Gastroesophageal sphincter (tissue), 4 donors: ENCODE measurements around the gene SKIC8. TPM values are rescaled to one million over a fixed set of nuclear protein-coding genes. Genes with fewer than 3 reads are reported as not detected.

Experiments used
- ATAC-seq: fragments of 150-250 bp; one replicate; pipeline ENCODE4 v1.9.1; 2016; ENCODE audit warnings: mild to moderate bottlenecking, moderate library complexity
- H3K27ac ChIP-seq, 4 donors: fragments of 200-600 bp; sonication (generic) in 3 of 4; 1 replicate in 3 of 4; 2 replicates in 1 of 4; pipeline ENCODE4 v1.5.1; 2016 to 2019
- H3K27me3 ChIP-seq: fragments of 200-600 bp; sonication (generic); one replicate; pipeline ENCODE4 v1.5.1; 2019
- H3K36me3 ChIP-seq, 2 donors: fragments of 200-600 bp; sonication (generic); one replicate each; pipeline ENCODE4 v1.5.1; 2019; ENCODE audit warnings: control low read depth in 1 of 2
- H3K4me1 ChIP-seq, 3 donors: fragments of 200-600 bp; sonication (generic); 1 replicate in 2 of 3; 2 replicates in 1 of 3; pipeline ENCODE4 v1.5.1; 2016 to 2019; ENCODE audit warnings: control low read depth in 2 of 3
- H3K4me3 ChIP-seq, 2 donors: fragments of 200-600 bp; sonication (generic); one replicate each; pipeline ENCODE4 v1.5.1; 2019; ENCODE audit warnings: mild to moderate bottlenecking in 1 of 2, moderate library complexity in 1 of 2
- H3K9me3 ChIP-seq, 3 donors: fragments of 200-600 bp; sonication (generic); one replicate each; pipeline ENCODE4 v1.5.1; 2017 to 2019; ENCODE audit warnings: control low read depth in 2 of 3
- EP300 ChIP-seq: sonication (generic); formaldehyde crosslinking; IDR thresholded peaks from one replicate; pipeline ENCODE4 v1.6.1; 2017; ENCODE audit warnings: antibody characterized with exemption, mild to moderate bottlenecking
- POLR2A ChIP-seq, 2 donors: fragments of 450-650 bp; IDR thresholded peaks; one replicate each; pipeline ENCODE4 v1.6.1; 2017; ENCODE audit warnings: antibody characterized with exemption in 2 of 2, mild to moderate bottlenecking in 2 of 2, moderate library complexity in 1 of 2
- POLR2AphosphoS5 ChIP-seq: sonication (generic); formaldehyde crosslinking; IDR thresholded peaks from one replicate; pipeline ENCODE4 v1.6.1; 2017; ENCODE audit warnings: antibody characterized with exemption
- WGBS, 2 donors: methylation state at CpG; one replicate each; pipeline ENCODE4 v1.1.5; 2018; ENCODE audit warnings: low coverage in 1 of 2; 5-methylcytosine and 5-hydroxymethylcytosine counted together
- total RNA-seq, 4 donors: library from RNA; depleted of rRNA; stranded (reverse); fragments of >200 nt; gene quantifications; one replicate each; pipeline ENCODE4 v1.1.0, GENCODE V29; 2016
- TF ChIP-seq, protein P1 (sequence below), 4 experiments: fragments of 200-600 bp in 2 of 4; fragments of 450-650 bp in 2 of 4; sonication (generic) in 1 of 4; IDR thresholded peaks; one replicate each; pipeline ENCODE4 v1.5.1; 2017 to 2019; ENCODE audit warnings: antibody characterized with exemption in 4 of 4, mild to moderate bottlenecking in 2 of 4, moderate library complexity in 2 of 4

The SKIC8 gene
- total RNA-seq, 4 donors from 2014 or later: 31.1 to 59.0 (median 44.4) TPM

GRCh38 chr15:78282324-78282723 lies 17.1 kb downstream of the SKIC8 start:
- ATAC-seq: no peak
- Histone ChIP-seq H3K4me3 (no peak overlapping the region), H3K27ac (no peak overlapping the region), H3K27me3 (no peaks in the 10 kb centered on the region), H3K9me3 (no peaks in the 10 kb centered on the region), H3K36me3 (peaks cover 0 to 98% of the 10 kb centered on the region in 2 donors), H3K4me1 (no peaks in the 10 kb centered on the region)
- TF ChIP-seq, protein P1, sequence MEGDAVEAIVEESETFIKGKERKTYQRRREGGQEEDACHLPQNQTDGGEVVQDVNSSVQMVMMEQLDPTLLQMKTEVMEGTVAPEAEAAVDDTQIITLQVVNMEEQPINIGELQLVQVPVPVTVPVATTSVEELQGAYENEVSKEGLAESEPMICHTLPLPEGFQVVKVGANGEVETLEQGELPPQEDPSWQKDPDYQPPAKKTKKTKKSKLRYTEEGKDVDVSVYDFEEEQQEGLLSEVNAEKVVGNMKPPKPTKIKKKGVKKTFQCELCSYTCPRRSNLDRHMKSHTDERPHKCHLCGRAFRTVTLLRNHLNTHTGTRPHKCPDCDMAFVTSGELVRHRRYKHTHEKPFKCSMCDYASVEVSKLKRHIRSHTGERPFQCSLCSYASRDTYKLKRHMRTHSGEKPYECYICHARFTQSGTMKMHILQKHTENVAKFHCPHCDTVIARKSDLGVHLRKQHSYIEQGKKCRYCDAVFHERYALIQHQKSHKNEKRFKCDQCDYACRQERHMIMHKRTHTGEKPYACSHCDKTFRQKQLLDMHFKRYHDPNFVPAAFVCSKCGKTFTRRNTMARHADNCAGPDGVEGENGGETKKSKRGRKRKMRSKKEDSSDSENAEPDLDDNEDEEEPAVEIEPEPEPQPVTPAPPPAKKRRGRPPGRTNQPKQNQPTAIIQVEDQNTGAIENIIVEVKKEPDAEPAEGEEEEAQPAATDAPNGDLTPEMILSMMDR (IDR thresholded peaks at IDR 0.05): no peak
- TF ChIP-seq POLR2AphosphoS5 (no peak), POLR2A (IDR thresholded peaks at IDR 0.05) (no peak), EP300 (no peak)
- WGBS, 2 donors: 85 to 94% methylated on average over 2 of the region's 2 CpGs

DNA sequence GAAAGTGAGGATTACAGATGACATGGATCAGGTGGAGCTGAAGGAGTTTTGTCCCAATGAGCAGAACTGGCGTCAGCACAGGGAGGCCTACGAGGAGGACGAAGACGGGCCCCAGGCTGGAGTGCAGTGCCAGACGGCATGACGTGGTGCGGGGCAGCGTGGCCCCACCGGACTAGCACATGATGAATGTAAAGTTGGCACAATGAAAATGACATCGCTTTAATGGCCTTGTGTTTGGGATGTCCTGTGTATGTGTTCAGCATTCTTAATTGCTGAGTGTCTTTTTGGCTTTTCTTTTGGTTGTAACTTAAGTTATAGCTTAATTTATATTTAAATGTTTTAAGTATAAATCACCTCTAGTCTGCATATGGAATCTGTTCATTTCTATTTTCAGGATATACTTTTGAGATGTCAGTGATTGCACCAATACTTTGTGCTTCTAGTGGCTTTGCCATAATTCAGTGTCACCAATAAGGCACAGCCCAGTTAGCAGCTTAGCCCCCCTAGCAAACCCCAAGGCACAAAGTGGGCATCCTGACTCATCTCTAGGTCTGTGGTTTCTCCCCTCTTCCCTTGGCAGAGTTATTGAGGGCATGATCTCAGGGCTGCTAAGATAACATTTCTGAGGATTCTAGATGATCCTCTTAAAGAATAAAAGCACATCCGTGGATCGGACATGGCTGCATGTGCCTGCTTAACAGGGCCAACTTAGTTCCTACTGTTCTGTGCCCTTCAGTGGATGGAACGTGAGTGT lies 18.9 kb downstream of the SKIC8 start:
- Histone ChIP-seq H3K9me3 (no peaks in the 10 kb centered on the region), H3K4me1 (no peaks in the 10 kb centered on the region), H3K36me3 (peaks cover 0 to 96% of the 10 kb centered on the region in 2 donors), H3K27me3 (no peaks in the 10 kb centered on the region), H3K27ac (no peak overlapping the region), H3K4me3 (no peak overlapping the region)
- no peak for ATAC-seq
- 75 to 84% methylated on average over 5 to 8 of the region's 13 CpGs for WGBS, 2 donors
- TF ChIP-seq POLR2AphosphoS5 (no peak), POLR2A (IDR thresholded peaks at IDR 0.05) (no peak), EP300 (no peak)
- TF ChIP-seq, protein P1 (IDR thresholded peaks at IDR 0.05): no peak

- no peak for ATAC-seq
- Histone ChIP-seq H3K36me3 (peaks cover 0 to 83% of the 10 kb centered on the region in 2 donors), H3K27me3 (no peaks in the 10 kb centered on the region), H3K9me3 (no peaks in the 10 kb centered on the region), H3K27ac (no peak overlapping the region), H3K4me3 (no peak overlapping the region), H3K4me1 (no peaks in the 10 kb centered on the region)
- 50 to 70% methylated on average over 1 to 3 of the region's 6 CpGs for WGBS, 2 donors
- TF ChIP-seq EP300: no peak
- no peak for TF ChIP-seq POLR2AphosphoS5
- TF ChIP-seq POLR2A (IDR thresholded peaks at IDR 0.05): no peak
- TF ChIP-seq, protein P1 (IDR thresholded peaks at IDR 0.05): no peak
Measured at GRCh38 chr15:78276064-78276943, 23.1 kb downstream of the SKIC8 start.

DNA sequence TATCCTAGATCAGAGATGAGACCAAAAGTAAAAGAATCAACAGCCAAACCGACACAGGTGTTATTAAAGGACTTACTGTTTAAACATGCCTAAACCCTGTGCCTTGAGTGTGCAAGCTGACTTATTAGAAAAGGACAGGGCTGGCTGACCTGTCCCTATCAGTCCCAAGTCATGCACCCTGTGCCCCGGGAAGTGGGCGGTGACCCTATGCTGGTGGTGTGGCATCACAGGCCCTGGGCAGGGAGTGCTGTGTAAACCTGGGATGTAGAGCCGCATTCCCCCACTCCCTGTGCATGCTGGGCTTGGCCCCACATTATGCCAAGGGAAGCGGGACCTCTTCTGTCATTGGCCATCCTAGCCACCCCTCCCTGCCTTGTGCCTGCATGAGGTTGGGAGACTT lies 24.4 kb downstream of the SKIC8 start:
- Histone ChIP-seq H3K9me3 (no peaks in the 10 kb centered on the region), H3K27ac (no peak overlapping the region), H3K36me3 (peaks cover 0 to 78% of the 10 kb centered on the region in 2 donors), H3K4me3 (no peak overlapping the region), H3K27me3 (no peaks in the 10 kb centered on the region), H3K4me1 (no peaks in the 10 kb centered on the region)
- WGBS, 2 donors: 88% methylated on average over 1 of the region's 5 CpGs; no CpG with 5 or more reads in 1 of the 2 donors
- TF ChIP-seq, protein P1 (IDR thresholded peaks at IDR 0.05): no peak
- TF ChIP-seq EP300 (no peak), POLR2A (IDR thresholded peaks at IDR 0.05) (no peak), POLR2AphosphoS5 (no peak)
- no peak for ATAC-seq
